ENCODE measurements around the gene ANTXR2. TPM values are rescaled to one million over a fixed set of nuclear protein-coding genes. Genes with fewer than 3 reads are reported as not detected.

Gene ANTXR2
- total and polyA plus RNA-seq, 2 of the 8 experiments (the other 6 are each of a cell fraction or from before 2014, with no cell fraction given), result 1.1 to 7.5 TPM

GRCh38 chr4:79856196-79856595, 216.8 kb downstream of the ANTXR2 start:
- no peak for FAIRE-seq

More at GRCh38 chr4:79856196-79856595, 216.8 kb downstream of the ANTXR2 start:
- no peak overlapping the region for H2AK5ac ChIP-seq (ENCODE audit: low read depth, low read length)
- no peaks in the 10 kb centered on the region for H3K27me3 ChIP-seq (replicated peaks in 1 of 4; ENCODE audit: control insufficient read depth in 3 of 4, extremely low read depth in 1 of 4, insufficient read depth in 3 of 4, low read length in 3 of 4)
- no peak overlapping the region for H3K14ac ChIP-seq (ENCODE audit: insufficient read length)
- H3K79me2 ChIP-seq (ENCODE audit: control insufficient read depth in 1 of 2, insufficient read depth in 2 of 2, low read length in 2 of 2), result no peaks in the 10 kb centered on the region
- no peak overlapping the region for H3K27ac ChIP-seq (ENCODE audit: low read depth, low read length)
- no peak overlapping the region for H4K8ac ChIP-seq (ENCODE audit: extremely low read depth, insufficient read depth, low read length)
- H2BK120ac ChIP-seq (replicated peaks; ENCODE audit: low read depth, low read length), result no peak overlapping the region
- H3K18ac ChIP-seq (ENCODE audit: extremely low read depth, low read length), result no peak overlapping the region
- H3K4ac ChIP-seq (replicated peaks; ENCODE audit: insufficient read length, low read depth, low read length), result no peak overlapping the region
- H4K20me1 ChIP-seq (replicated peaks in 1 of 2; ENCODE audit: control insufficient read depth in 1 of 2, insufficient read depth in 2 of 2, low read length in 2 of 2), result no peaks in the 10 kb centered on the region
- TF ChIP-seq SUZ12 (IDR thresholded peaks at IDR 0.05; ENCODE audit: low read length), result no peak
- TF ChIP-seq CBX8 (IDR thresholded peaks at IDR 0.05; ENCODE audit: borderline replicate concordance, low read depth, low read length), result no peak
- TF ChIP-seq BRCA1 (IDR thresholded peaks at IDR 0.05; ENCODE audit: low read depth, low read length), result no peak
- H3K4me2 ChIP-seq (ENCODE audit: insufficient read depth in 1 of 2, low read depth in 2 of 2, low read length in 2 of 2), result no peak overlapping the region
- no peak overlapping the region for H2BK12ac ChIP-seq (ENCODE audit: low read depth, low read length)
- no peaks in the 10 kb centered on the region for H3K36me3 ChIP-seq (ENCODE audit: control insufficient read depth in 2 of 4, insufficient read depth in 4 of 4, low read length in 3 of 4)
- no peak overlapping the region for H2BK5ac ChIP-seq (ENCODE audit: low read depth, low read length)
- no peaks in the 10 kb centered on the region for H3K79me1 ChIP-seq (ENCODE audit: low read depth, low read length)
- CTCF ChIA-PET (ENCODE audit: partially characterized antibody), result interaction anchor here (1.3 to 1.5 kb wide), 2 partner anchors 11 to 12 kb away, joined by 3 read pairs; no protein-coding TSS in a partner anchor
- H3K4me1 ChIP-seq (replicated peaks in 1 of 4; ENCODE audit: control insufficient read depth in 3 of 4, insufficient read depth in 4 of 4, low read length in 3 of 4), result no peaks in the 10 kb centered on the region; a peak in 2 of 7 replicates
- WGBS, 2 experiments (ENCODE audit: extremely low coverage in 1 of 2, insufficient coverage in 1 of 2, insufficient read length in 1 of 2, insufficient replicate concordance in 2 of 2, low coverage in 1 of 2, low lambda C conversion rate in 2 of 2, missing lambda C conversion rate in 1 of 2), result 90% methylated on average over 3 of the region's 3 CpGs; no CpG with 5 or more reads in 1 of the 2 experiments
- H4K91ac ChIP-seq (replicated peaks; ENCODE audit: insufficient read length, low read length), result no peak overlapping the region
- H3K9me3 ChIP-seq (ENCODE audit: insufficient read depth in 2 of 2, low read depth in 1 of 2, low read length in 1 of 2), result no peaks in the 10 kb centered on the region
- H3K4me3 ChIP-seq (ENCODE audit: extremely low read depth in 1 of 4, insufficient read depth in 2 of 4, low read depth in 3 of 4, low read length in 4 of 4), result no peak overlapping the region
- H2BK20ac ChIP-seq (ENCODE audit: low read length), result no peak overlapping the region
- POLR2A ChIA-PET (ENCODE audit: partially characterized antibody), result no interaction called here
- H2AFZ ChIP-seq (ENCODE audit: low read length), result 0 out of 2 replicates have a peak overlapping the region, but pooled peaks have one; percentile 20
- H3K9ac ChIP-seq (replicated peaks in 1 of 4; ENCODE audit: extremely low read depth in 1 of 4, low read depth in 3 of 4, low read length in 3 of 4), result no peak overlapping the region
- no peak overlapping the region for H3K56ac ChIP-seq (replicated peaks; ENCODE audit: insufficient read length, low read depth, low read length)
- H4K5ac ChIP-seq (ENCODE audit: insufficient read length, low read depth, low read length), result no peak overlapping the region
- H3K23me2 ChIP-seq (ENCODE audit: low read depth, low read length), result no peaks in the 10 kb centered on the region
- DNase-seq (ENCODE audit: low read depth in 1 of 2, low spot score in 2 of 2), result no peak
- no peak overlapping the region for H3K23ac ChIP-seq (ENCODE audit: insufficient read length)
- no peak overlapping the region for H2BK15ac ChIP-seq (ENCODE audit: low read length)

All from H1 (cell line).